ENCODE measurements around the gene KCNH6. TPM values are rescaled to one million over a fixed set of nuclear protein-coding genes. Genes with fewer than 3 reads are reported as not detected.

The KCNH6 gene
- total RNA-seq, 1 experiment from 2014 or later, result 1.6 TPM

GRCh38 chr17:63578769-63579111 lies 55.6 kb downstream of the KCNH6 start:
- peaks cover 1% of the 10 kb centered on the region; the same call in 1 of the 2 replicates for H3K79me2 ChIP-seq (ENCODE audit: insufficient read depth, low read length)

More at GRCh38 chr17:63578769-63579111, 55.6 kb downstream of the KCNH6 start:
- Mint-ChIP-seq H3K9me3 (no peaks in the 10 kb centered on the region), H3K4me3 (no peak overlapping the region), H3K27ac (peak overlapping the region; percentile 56 to 93 (median 91); a peak in 5 of 7 replicates), H3K36me3 (ENCODE audit: insufficient read depth in 1 of 3, low read depth in 3 of 3) (peaks cover 10 to 47% (median 39%) of the 10 kb centered on the region in 3 experiments; a peak in 6 of 7 replicates), H3K27me3 (ENCODE audit: low read depth) (no peaks in the 10 kb centered on the region), H3K4me1 (peaks cover 17 to 19% of the 10 kb centered on the region in 2 experiments)
- Histone ChIP-seq H2BK15ac (ENCODE audit: low read depth, low read length) (no peak overlapping the region), H2BK20ac (ENCODE audit: low read depth, low read length, poor library complexity, severe bottlenecking) (no peak overlapping the region), H3K18ac (ENCODE audit: insufficient read length, low read depth, low read length) (no peak overlapping the region), H3T11ph (ENCODE audit: low read length) (no peak overlapping the region), H2BK5ac (ENCODE audit: insufficient read length, low read length) (no peak overlapping the region), H4K91ac (ENCODE audit: insufficient read length, low read depth, low read length) (no peak overlapping the region), H2AFZ (ENCODE audit: low read length) (no peak overlapping the region), H2BK120ac (ENCODE audit: low read depth, low read length, poor library complexity, severe bottlenecking) (no peak overlapping the region), H3K79me1 (ENCODE audit: insufficient read depth, low read depth, low read length, poor library complexity, severe bottlenecking) (peaks cover 6% of the 10 kb centered on the region), H3K9me3 (ENCODE audit: control insufficient read depth, low read depth, low read length) (no peaks in the 10 kb centered on the region), H4K8ac (replicated peaks; ENCODE audit: insufficient read length, low read depth, low read length) (no peak overlapping the region), H2BK12ac (ENCODE audit: insufficient read length, low read depth, low read length) (no peak overlapping the region), H3K27ac (ENCODE audit: insufficient read length, low read depth, low read length) (no peak overlapping the region), H3K27me3 (ENCODE audit: insufficient read depth, low read length) (no peaks in the 10 kb centered on the region), H3K14ac (ENCODE audit: insufficient read depth, low read length) (no peak overlapping the region; the same call in 1 of the 2 replicates), H3K4me2 (ENCODE audit: insufficient read depth, insufficient read length, low read length) (no peak overlapping the region), H3K4ac (ENCODE audit: low read depth, low read length) (no peak overlapping the region), H3K56ac (ENCODE audit: insufficient read length, low read depth, low read length) (no peak overlapping the region), H4K5ac (ENCODE audit: insufficient read length, low read depth, low read length) (no peak overlapping the region), H3K9ac (ENCODE audit: extremely low read depth, insufficient read length, low read length) (no peak overlapping the region), H3K23ac (ENCODE audit: insufficient read length, low read depth, low read length) (no peak overlapping the region), H3K4me1 (ENCODE audit: insufficient read depth, low read length) (peaks cover 2% of the 10 kb centered on the region; the same call in 1 of the 2 replicates), H3K23me2 (ENCODE audit: insufficient read length, low read depth, low read length, poor library complexity, severe bottlenecking) (no peaks in the 10 kb centered on the region), H4K20me1 (ENCODE audit: control insufficient read depth, insufficient read depth, insufficient read length) (no peaks in the 10 kb centered on the region), H2AK5ac (ENCODE audit: insufficient read length, low read length) (no peak overlapping the region)
- no CpG with 5 or more reads among the region's 5 CpGs for WGBS (ENCODE audit: extremely low coverage, insufficient read length, low lambda C conversion rate)
- TF ChIP-seq, protein P1, sequence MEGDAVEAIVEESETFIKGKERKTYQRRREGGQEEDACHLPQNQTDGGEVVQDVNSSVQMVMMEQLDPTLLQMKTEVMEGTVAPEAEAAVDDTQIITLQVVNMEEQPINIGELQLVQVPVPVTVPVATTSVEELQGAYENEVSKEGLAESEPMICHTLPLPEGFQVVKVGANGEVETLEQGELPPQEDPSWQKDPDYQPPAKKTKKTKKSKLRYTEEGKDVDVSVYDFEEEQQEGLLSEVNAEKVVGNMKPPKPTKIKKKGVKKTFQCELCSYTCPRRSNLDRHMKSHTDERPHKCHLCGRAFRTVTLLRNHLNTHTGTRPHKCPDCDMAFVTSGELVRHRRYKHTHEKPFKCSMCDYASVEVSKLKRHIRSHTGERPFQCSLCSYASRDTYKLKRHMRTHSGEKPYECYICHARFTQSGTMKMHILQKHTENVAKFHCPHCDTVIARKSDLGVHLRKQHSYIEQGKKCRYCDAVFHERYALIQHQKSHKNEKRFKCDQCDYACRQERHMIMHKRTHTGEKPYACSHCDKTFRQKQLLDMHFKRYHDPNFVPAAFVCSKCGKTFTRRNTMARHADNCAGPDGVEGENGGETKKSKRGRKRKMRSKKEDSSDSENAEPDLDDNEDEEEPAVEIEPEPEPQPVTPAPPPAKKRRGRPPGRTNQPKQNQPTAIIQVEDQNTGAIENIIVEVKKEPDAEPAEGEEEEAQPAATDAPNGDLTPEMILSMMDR (conservative IDR thresholded peaks at IDR 0.05), result no peak
- DNase-seq, result no peak

Measured in H9 (cell line).